LNCaP clone FGC (cell line): ENCODE results near the gene KCNQ2.

Experiments
- DNase-seq: peaks from one replicate; pipeline ENCODE4 v3.0.0-alpha.2; 2011; ENCODE audit warnings: low read depth
- H3K4me3 ChIP-seq: 2 replicates; pipeline ENCODE4 v1.5.1; 2011; ENCODE audit warnings: mild to moderate bottlenecking, low read depth, low read length, control low read depth
- TF ChIP-seq, protein P1 (sequence below): IDR thresholded peaks from 2 replicates; pipeline ENCODE4 v1.5.1; 2012; ENCODE audit warnings: mild to moderate bottlenecking; ENCODE audit not compliant: control insufficient read depth, insufficient read depth; ENCODE audit errors: extremely low read depth

The KCNQ2 gene

DNA sequence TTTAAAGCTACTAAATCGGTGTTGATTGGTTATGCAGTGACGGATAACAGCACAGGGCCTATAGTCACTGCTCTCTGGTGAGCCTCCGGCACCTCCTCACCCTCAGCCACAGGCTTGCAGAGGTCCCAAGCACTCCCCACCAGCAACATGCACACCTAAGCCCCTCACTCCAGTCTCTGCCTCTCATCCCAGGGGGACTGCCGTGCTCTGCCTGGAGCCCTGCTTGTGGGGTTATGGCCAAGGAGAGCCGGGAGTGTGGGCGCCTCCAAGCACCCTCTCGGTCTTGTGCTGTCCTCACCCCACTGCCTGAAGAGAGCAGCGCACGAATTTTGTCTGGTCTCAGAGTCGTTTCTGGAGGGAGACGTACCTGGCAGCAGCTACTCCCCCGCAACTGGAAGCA is 33.3 kb upstream of the KCNQ2 start:
- DNase-seq = no peak
- no peak overlapping the region for H3K4me3 ChIP-seq
- TF ChIP-seq, protein P1, sequence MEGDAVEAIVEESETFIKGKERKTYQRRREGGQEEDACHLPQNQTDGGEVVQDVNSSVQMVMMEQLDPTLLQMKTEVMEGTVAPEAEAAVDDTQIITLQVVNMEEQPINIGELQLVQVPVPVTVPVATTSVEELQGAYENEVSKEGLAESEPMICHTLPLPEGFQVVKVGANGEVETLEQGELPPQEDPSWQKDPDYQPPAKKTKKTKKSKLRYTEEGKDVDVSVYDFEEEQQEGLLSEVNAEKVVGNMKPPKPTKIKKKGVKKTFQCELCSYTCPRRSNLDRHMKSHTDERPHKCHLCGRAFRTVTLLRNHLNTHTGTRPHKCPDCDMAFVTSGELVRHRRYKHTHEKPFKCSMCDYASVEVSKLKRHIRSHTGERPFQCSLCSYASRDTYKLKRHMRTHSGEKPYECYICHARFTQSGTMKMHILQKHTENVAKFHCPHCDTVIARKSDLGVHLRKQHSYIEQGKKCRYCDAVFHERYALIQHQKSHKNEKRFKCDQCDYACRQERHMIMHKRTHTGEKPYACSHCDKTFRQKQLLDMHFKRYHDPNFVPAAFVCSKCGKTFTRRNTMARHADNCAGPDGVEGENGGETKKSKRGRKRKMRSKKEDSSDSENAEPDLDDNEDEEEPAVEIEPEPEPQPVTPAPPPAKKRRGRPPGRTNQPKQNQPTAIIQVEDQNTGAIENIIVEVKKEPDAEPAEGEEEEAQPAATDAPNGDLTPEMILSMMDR = no peak

DNA sequence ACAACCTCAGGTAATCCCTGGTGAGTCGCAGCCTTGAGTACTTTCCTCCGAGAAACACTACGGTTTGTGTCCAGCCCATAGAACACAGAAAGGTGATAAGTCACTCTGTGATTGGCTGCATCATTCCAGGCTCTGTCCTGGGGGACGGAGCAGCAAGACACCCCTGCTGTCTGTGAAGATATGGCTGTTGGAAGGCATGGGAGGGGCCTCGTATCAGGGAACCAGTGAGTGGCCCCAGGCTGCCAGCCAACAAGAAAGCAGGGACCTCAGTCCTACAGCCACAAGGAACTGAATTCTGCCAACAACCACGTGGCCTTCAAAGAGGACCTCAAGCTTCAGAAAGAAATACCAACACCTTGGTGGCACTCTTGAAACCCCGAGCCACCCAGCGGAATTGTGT is 32.8 kb upstream of the KCNQ2 start:
- TF ChIP-seq, protein P1 = no peak
- no peak for DNase-seq

DNA sequence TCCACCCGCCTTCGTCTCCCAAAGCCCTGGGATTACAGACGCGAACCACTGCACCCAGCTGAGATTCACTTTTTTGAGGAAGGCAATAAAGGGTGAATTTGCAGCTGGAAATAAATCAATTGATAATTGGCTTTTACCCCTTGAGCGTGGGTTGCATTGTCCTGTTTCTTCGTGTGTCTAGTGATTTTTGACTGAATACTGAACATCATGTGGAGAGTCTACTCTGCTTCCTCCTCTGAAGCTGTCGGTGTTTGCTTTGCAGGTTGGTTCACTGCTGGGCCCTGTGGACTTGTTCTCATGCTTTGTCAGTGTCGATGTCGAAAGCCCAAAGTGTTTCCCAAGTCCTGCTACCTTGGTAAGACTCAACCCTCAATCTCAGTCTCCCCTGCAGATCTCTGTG is 32.2 kb upstream of the KCNQ2 start:
- TF ChIP-seq, protein P1 = no peak
- no peak for DNase-seq
- no peak overlapping the region for H3K4me3 ChIP-seq

More for the DNA sequence above, 32.8 kb upstream of the KCNQ2 start:
- no peak overlapping the region for H3K4me3 ChIP-seq

DNA sequence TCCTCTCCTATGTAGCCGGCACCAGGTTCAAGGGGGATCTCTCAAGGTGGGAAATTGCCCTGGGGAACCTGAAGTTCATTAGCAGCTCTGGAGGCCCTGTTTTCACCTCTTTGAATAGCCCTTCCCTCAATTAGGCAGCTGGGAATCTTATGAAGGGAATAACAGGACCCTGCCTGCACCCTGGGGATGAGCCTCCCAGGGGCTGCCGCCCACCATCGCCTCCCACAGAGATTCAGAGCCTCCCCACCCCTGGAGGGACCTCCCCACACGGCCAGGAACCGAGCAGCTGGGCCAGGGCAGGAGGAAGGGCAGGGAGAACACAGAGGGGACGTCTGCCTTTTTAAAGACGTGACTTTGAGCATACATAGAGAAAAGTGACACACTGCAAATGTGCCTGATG is 31.1 kb upstream of the KCNQ2 start:
- TF ChIP-seq, protein P1 = no peak
- no peak overlapping the region for H3K4me3 ChIP-seq
- DNase-seq = no peak

DNA sequence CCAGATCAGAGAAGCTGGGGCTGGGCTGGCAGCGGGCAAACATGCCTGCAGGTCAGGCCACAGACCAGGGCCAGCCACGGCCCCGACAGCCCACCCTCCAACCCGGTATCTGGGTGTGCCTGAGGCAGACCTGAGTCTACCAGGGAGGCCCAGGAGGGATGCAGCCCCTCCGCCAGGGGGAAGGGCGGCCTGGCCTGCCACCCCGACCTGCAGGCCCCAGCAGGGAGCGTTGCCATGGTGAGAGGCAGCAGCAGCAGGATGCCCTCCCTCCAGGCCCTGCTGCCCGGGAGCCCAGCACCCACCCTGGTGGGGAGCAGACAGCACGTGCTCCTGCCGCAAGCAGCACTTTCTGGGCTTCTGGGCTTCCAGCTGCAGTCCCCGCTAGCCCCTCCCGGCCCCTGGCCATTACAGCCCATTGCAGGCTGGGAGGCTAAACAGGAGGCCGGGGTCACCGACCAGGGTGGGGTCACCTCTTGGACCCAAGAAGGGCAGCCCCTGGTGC is 30.3 kb upstream of the KCNQ2 start:
- no peak for DNase-seq
- TF ChIP-seq, protein P1 = no peak
- no peak overlapping the region for H3K4me3 ChIP-seq

DNA sequence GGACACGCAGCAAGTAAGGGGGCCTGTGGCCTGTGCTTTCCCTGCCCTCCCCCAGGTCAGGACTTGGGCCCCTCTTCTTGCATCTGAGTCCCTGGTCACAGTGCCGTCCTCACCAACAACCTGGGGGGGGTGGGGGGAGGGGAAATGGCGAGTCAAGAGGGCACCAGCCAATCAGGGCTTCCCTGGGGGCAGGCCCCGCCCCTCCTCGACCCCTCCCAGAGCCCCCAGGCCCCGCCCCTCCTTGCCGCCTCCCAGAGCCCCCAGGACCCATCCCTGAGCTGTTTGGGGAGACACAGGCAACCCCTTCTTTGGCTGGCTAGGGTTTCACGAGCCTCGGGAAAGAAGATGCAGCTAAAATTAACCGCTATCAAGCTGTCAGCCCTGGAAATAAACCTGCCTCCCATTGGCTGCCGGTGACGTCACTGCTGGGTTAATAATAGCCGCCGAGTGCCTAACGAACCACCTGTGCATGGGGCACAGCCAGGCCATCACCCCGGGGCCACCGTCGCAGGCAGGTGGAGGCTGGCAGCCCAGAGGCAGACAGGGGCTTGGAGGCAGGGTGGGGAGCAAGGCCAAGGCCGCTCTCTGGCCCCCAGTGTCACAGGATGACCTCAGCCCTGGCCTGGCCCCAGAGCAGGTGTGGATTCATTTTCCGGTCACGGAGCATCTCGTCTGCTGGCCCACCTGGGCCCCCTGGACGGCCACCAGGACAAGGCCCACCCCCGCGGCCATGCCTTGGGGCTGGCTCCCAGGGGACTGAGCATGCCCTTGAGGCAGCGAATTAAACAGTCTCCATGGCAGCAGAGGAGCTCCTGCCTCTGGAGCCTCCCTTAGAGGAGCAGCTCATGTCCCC is 29.6 kb upstream of the KCNQ2 start:
- DNase-seq = no peak
- TF ChIP-seq, protein P1 = no peak
- H3K4me3 ChIP-seq = no peak overlapping the region
